ENCODE measurements around the gene OPA3.

DNA sequence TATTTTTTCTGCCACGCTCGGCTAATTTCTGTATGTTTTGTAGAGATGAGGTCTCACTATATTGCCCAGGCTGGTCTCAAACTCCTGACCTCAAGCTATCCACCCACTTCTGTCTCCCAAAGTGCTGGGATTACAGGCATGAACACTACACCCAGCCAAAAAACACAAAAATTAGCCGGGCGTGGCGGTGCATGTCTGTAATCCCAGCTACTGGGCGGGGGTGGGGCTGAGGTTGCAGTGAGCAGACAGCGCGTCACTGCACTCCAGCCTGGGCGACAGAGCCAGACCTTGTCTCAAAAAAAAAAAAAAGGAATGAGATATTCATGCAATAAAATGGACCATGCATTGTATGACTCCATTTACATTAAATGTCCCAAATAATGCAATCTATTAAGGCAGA, 45.1 kb downstream of the OPA3 start:
- TF ChIP-seq CTCF (IDR thresholded peaks at IDR 0.05) = no peak
- no peak for TF ChIP-seq ATF2 (CRISPR knock-in tag; IDR thresholded peaks at IDR 0.05; ENCODE audit: borderline replicate concordance, low read depth)
- TF ChIP-seq, protein P1, sequence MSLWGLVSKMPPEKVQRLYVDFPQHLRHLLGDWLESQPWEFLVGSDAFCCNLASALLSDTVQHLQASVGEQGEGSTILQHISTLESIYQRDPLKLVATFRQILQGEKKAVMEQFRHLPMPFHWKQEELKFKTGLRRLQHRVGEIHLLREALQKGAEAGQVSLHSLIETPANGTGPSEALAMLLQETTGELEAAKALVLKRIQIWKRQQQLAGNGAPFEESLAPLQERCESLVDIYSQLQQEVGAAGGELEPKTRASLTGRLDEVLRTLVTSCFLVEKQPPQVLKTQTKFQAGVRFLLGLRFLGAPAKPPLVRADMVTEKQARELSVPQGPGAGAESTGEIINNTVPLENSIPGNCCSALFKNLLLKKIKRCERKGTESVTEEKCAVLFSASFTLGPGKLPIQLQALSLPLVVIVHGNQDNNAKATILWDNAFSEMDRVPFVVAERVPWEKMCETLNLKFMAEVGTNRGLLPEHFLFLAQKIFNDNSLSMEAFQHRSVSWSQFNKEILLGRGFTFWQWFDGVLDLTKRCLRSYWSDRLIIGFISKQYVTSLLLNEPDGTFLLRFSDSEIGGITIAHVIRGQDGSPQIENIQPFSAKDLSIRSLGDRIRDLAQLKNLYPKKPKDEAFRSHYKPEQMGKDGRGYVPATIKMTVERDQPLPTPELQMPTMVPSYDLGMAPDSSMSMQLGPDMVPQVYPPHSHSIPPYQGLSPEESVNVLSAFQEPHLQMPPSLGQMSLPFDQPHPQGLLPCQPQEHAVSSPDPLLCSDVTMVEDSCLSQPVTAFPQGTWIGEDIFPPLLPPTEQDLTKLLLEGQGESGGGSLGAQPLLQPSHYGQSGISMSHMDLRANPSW (CRISPR knock-in tag; conservative IDR thresholded peaks at IDR 0.05; ENCODE audit: low read depth) = no peak
- no peak for TF ChIP-seq ATF3 (CRISPR knock-in tag; conservative IDR thresholded peaks at IDR 0.05)
- no peak for TF ChIP-seq MAX (CRISPR knock-in tag; IDR thresholded peaks at IDR 0.05)
- TF ChIP-seq GABPB1 (CRISPR knock-in tag; IDR thresholded peaks at IDR 0.05) = no peak
- TF ChIP-seq, protein P2, sequence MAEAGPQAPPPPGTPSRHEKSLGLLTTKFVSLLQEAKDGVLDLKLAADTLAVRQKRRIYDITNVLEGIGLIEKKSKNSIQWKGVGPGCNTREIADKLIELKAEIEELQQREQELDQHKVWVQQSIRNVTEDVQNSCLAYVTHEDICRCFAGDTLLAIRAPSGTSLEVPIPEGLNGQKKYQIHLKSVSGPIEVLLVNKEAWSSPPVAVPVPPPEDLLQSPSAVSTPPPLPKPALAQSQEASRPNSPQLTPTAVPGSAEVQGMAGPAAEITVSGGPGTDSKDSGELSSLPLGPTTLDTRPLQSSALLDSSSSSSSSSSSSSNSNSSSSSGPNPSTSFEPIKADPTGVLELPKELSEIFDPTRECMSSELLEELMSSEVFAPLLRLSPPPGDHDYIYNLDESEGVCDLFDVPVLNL (CRISPR knock-in tag; IDR thresholded peaks at IDR 0.05; ENCODE audit: borderline replicate concordance, low read depth) = no peak
- no peak for TF ChIP-seq FOXJ3 (CRISPR knock-in tag; IDR thresholded peaks at IDR 0.05; ENCODE audit: borderline replicate concordance)

Data from WTC11 (cell line).